Measurements from ENCODE around the gene MAP3K20. TPM values are rescaled to one million over a fixed set of nuclear protein-coding genes. Genes with fewer than 3 reads are reported as not detected.

Gene MAP3K20
- total and polyA plus RNA-seq, 2 of the 4 experiments (the other 2 are of a cell fraction) = 27.5 to 84.4 TPM

DNA sequence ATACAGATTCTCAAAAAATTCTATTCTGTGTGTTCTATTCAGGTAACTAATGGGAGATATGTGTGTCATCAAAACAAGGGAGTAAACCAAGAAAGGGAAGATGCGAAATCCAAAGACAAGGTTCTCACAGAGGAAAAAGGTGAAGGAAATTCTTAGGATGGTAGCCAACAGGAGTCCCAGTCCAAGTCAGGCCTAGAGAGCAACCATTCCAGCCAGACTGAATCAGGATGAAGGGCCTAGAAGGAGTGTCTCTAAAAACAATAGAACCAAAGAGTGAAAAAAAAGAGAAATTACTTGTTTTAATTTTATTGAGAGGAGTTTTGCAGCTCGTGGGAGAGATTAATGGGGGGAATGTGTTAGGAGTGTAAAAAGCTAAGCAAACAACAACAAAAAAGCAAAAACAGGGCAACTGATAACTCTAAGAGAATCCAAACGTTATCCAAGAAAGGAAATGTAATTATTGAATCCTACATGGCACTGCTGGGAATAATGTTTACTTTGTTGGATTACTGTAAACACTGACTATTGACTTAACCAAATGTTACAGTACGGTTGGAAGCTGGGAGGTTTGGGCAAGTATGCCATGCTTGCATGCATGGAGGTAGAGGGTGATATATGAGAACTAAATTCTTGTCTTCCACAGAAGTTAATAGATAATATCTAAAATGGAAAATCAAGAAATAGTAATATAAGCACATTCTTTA lies 12.3 kb downstream of the MAP3K20 start (continued):
- TF ChIP-seq SMC3 (IDR thresholded peaks at IDR 0.05; ENCODE audit: low read depth, low read length) (no peak), MAFK (IDR thresholded peaks at IDR 0.05; ENCODE audit: low read depth, low read length) (no peak)

DNA sequence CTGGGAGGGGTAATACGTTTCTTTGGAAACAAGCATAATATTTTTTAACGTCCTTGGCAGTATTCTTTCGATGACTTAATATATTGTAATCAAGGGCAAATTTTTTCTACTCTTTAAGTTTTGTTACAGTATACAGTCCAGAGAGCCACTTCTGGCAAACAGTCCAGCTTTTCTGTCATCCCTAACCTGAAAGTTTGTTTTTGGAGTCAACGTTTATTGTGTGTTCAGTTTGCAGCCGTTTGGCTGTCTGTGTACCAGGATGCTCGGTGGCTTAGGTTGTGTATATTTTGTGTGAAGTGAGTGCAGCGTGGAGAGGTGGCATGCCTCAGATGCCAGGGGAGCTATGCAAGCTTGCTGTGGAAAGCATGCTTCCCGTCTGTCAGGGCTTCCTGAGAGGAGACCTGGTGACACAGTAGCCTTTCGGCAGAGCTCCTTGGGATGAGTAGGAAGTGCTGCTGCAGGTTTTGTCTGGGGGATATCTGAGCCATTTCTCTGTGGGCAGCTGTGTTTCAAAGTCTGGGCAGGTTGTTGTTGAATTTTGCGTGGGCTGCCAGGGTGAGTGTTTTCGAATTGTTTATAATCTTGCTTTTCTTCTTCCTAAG lies 14.7 kb downstream of the MAP3K20 start:
- no peak overlapping the region; the same call in 1 of the 2 replicates for H4K5ac ChIP-seq (ENCODE audit: low read depth, low read length)
- peak overlapping the region; percentile 4 for H2AFZ ChIP-seq (replicated peaks; ENCODE audit: low read length, poor library complexity)
- H3K9ac ChIP-seq (ENCODE audit: low read depth, low read length) = peak overlapping the region; percentile 0; the same call in 1 of the 2 replicates
- dilution Hi-C loops (cut with HindIII; ENCODE audit: low sequenced_read_pairs, unreplicated experiment) (no loop called here), in situ Hi-C loops (cut with MboI; ENCODE audit: low sequenced_read_pairs) (no loop called here), intact Hi-C loops (cut with micrococcal nuclease) (no loop called here)
- peak overlapping the region; percentile 1; the same call in 1 of the 3 replicates for H2BK15ac ChIP-seq (ENCODE audit: low read depth, low read length)
- peak overlapping the region; percentile 53 for H3K4me2 ChIP-seq (ENCODE audit: low read depth, low read length)
- no peak overlapping the region for H2AK5ac ChIP-seq (ENCODE audit: low read depth, low read length)
- H3K23ac ChIP-seq (ENCODE audit: low read depth, low read length) = peak overlapping the region; percentile 5; the same call in 1 of the 2 replicates
- no TSS peak for BruUV-seq (replicated peaks)
- peaks cover 17 to 54% of the 10 kb centered on the region in 2 experiments for H3K79me1 ChIP-seq (ENCODE audit: low read depth in 1 of 2, low read length in 2 of 2)
- H3K9me3 ChIP-seq (ENCODE audit: control insufficient read depth, insufficient read depth, low read length) = no peaks in the 10 kb centered on the region
- ChIA-PET CTCF (interaction anchor here (0.6 to 2.1 kb wide), 6 partner anchors 10 to 120 kb away, joined by 3 to 9 read pairs (median 3); no protein-coding TSS in a partner anchor), POLR2A (ENCODE audit: unreplicated experiment) (interaction anchor here (0.7 kb wide), 1 partner anchor 62 kb away, joined by 3 read pairs; no protein-coding TSS in a partner anchor)
- H2BK120ac ChIP-seq (ENCODE audit: low read depth, low read length) = peak overlapping the region; percentile 26
- H3K14ac ChIP-seq (replicated peaks; ENCODE audit: low read depth, low read length) = no peak overlapping the region
- WGBS, 2 experiments (ENCODE audit: extremely low coverage in 2 of 2, insufficient read length in 1 of 2) = no CpG with 5 or more reads among the region's 11 CpGs
- peak overlapping the region; percentile 10 for H3K4ac ChIP-seq (ENCODE audit: low read depth, low read length)
- peak overlapping the region; percentile 23 for H3K27ac ChIP-seq (ENCODE audit: insufficient read depth, low read length)
- H3K9me1 ChIP-seq (ENCODE audit: insufficient read depth, low read length) = peaks cover 2% of the 10 kb centered on the region; the same call in 1 of the 2 replicates
- H3K4me1 ChIP-seq (ENCODE audit: control insufficient read depth, insufficient read depth, low read length) = peaks cover 25% of the 10 kb centered on the region
- DNase-seq (peak; percentile 76), ATAC-seq (ENCODE audit: low read depth) (peak; percentile 67)
- peak overlapping the region; percentile 7 for H4K91ac ChIP-seq (ENCODE audit: insufficient read depth, low read depth, low read length)
- no peak overlapping the region for H3K56ac ChIP-seq (ENCODE audit: extremely low read depth, insufficient read depth, low read length)
- TF ChIP-seq POLR2A (IDR thresholded peaks at IDR 0.05; ENCODE audit: low read depth, low read length) = peak; percentile 35; the same call in 1 of the 2 replicates
- no peak for TF ChIP-seq MAFK (IDR thresholded peaks at IDR 0.05; ENCODE audit: low read depth, low read length)
- peak; percentile 21; the same call in 1 of the 2 replicates for TF ChIP-seq CEBPB (IDR thresholded peaks at IDR 0.05; ENCODE audit: low read depth, low read length)
- TF ChIP-seq, protein P1, sequence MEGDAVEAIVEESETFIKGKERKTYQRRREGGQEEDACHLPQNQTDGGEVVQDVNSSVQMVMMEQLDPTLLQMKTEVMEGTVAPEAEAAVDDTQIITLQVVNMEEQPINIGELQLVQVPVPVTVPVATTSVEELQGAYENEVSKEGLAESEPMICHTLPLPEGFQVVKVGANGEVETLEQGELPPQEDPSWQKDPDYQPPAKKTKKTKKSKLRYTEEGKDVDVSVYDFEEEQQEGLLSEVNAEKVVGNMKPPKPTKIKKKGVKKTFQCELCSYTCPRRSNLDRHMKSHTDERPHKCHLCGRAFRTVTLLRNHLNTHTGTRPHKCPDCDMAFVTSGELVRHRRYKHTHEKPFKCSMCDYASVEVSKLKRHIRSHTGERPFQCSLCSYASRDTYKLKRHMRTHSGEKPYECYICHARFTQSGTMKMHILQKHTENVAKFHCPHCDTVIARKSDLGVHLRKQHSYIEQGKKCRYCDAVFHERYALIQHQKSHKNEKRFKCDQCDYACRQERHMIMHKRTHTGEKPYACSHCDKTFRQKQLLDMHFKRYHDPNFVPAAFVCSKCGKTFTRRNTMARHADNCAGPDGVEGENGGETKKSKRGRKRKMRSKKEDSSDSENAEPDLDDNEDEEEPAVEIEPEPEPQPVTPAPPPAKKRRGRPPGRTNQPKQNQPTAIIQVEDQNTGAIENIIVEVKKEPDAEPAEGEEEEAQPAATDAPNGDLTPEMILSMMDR (conservative IDR thresholded peaks at IDR 0.05; ENCODE audit: low read depth, low read length) = no peak
- TF ChIP-seq MXI1 (IDR thresholded peaks at IDR 0.05; ENCODE audit: borderline replicate concordance, low read depth, low read length) = peak; percentile 92
- peak; percentile 46 for TF ChIP-seq RCOR1 (IDR thresholded peaks at IDR 0.05; ENCODE audit: insufficient replicate concordance, low read length)
- peak overlapping the region; percentile 13 for H3K18ac ChIP-seq (ENCODE audit: low read depth, low read length)
- peak overlapping the region; percentile 28; the same call in 1 of the 2 replicates for H2BK20ac ChIP-seq (ENCODE audit: low read depth, low read length)
- peaks cover 8% of the 10 kb centered on the region for H3K36me3 ChIP-seq (ENCODE audit: control insufficient read depth, insufficient read depth, low read length)
- H3K27me3 ChIP-seq (ENCODE audit: control insufficient read depth, insufficient read depth, low read length) = no peaks in the 10 kb centered on the region
- H4K20me1 ChIP-seq (ENCODE audit: insufficient read depth, low read length) = no peaks in the 10 kb centered on the region
- H3K4me3 ChIP-seq (ENCODE audit: insufficient read depth, low read depth, low read length) = no peak overlapping the region
- H2AK9ac ChIP-seq (replicated peaks; ENCODE audit: low read depth, low read length, poor library complexity) = no peak overlapping the region
- peak overlapping the region in 1 of 2 experiments; percentile 43; a peak in 2 of 4 replicates for H4K8ac ChIP-seq (ENCODE audit: low read depth in 2 of 2, low read length in 2 of 2)
- peak overlapping the region; percentile 17 for H2BK5ac ChIP-seq (ENCODE audit: low read depth, low read length, poor library complexity, severe bottlenecking)
